22Rv1 (cell line): Measurements from ENCODE around the gene TTYH1.

Source experiments
- CTCF ChIP-seq: fragments of 450-650 bp; IDR thresholded peaks from 2 replicates; pipeline ENCODE4 v1.5.1; 2017; ENCODE audit warnings: mild to moderate bottlenecking
- ZFX ChIP-seq: fragments of 450-650 bp; IDR thresholded peaks from 2 replicates; pipeline ENCODE4 v1.6.1; 2017; ENCODE audit warnings: antibody characterized with exemption, borderline replicate concordance

GRCh38 chr19:54426291-54426931 lies 11.1 kb downstream of the TTYH1 start:
- TF ChIP-seq CTCF (no peak), ZFX (no peak)
